Occipital lobe (tissue), 1 donor: ENCODE data around the gene NFIX. TPM values are rescaled to one million over a fixed set of nuclear protein-coding genes. Genes with fewer than 3 reads are reported as not detected.

Experiments
- total RNA-seq: library from RNA; depleted of rRNA; stranded (reverse); fragments of >200 nt; gene quantifications from one replicate; pipeline ENCODE4 v1.2.3, GENCODE V29; 2014

NFIX gene
- total RNA-seq, 1 donor from 2014 or later, result 124 TPM

Other genes starting within 250 kb of the NFIX start
- 0.16 TPM for gene BEST2, start 243.7 kb upstream of the NFIX start, total RNA-seq
- gene HOOK2, start 219.9 kb upstream of the NFIX start, total RNA-seq, result 20.3 TPM
- 22.6 TPM for gene JUNB, start 204.0 kb upstream of the NFIX start, total RNA-seq
- 174 TPM for gene PRDX2, start 193.7 kb upstream of the NFIX start, total RNA-seq
- gene THSD8, start 193.4 kb upstream of the NFIX start, total RNA-seq, result 0.62 TPM
- 15.8 TPM for gene RNASEH2A, start 188.9 kb upstream of the NFIX start, total RNA-seq
- gene RTBDN, start 160.9 kb upstream of the NFIX start, total RNA-seq, result 2.0 TPM
- 35.1 TPM for gene MAST1, start 157.0 kb upstream of the NFIX start, total RNA-seq
- gene DNASE2, start 114.0 kb upstream of the NFIX start, total RNA-seq, result 4.5 TPM
- 0.31 TPM for gene KLF1, start 108.3 kb upstream of the NFIX start, total RNA-seq
- 14.7 TPM for gene GCDH, start 104.3 kb upstream of the NFIX start, total RNA-seq
- gene SYCE2, start 76.2 kb upstream of the NFIX start, total RNA-seq, result not detected
- gene FARSA, start 61.8 kb upstream of the NFIX start, total RNA-seq, result 46.8 TPM
- gene CALR, start 56.9 kb upstream of the NFIX start, total RNA-seq, result 280 TPM
- 21.8 TPM for gene RAD23A, start 49.6 kb upstream of the NFIX start, total RNA-seq
- 13.3 TPM for gene GADD45GIP1, start 38.3 kb upstream of the NFIX start, total RNA-seq
- not detected for gene DAND5, start 25.9 kb upstream of the NFIX start, total RNA-seq
- 3.3 TPM for gene LYL1, start 107.4 kb downstream of the NFIX start, total RNA-seq
- gene TRMT1, start 121.3 kb downstream of the NFIX start, total RNA-seq, result 27.1 TPM
- 13.1 TPM for gene NACC1, start 122.8 kb downstream of the NFIX start, total RNA-seq
- 20.3 TPM for gene STX10, start 154.9 kb downstream of the NFIX start, total RNA-seq
- 9.4 TPM for gene IER2, start 154.9 kb downstream of the NFIX start, total RNA-seq